Loucy (cell line): ENCODE data around the gene ARHGEF12.

Source experiments
- EZH2phosphoT487 ChIP-seq: fragments of 200-600 bp; IDR thresholded peaks from 2 replicates; pipeline ENCODE4 v1.6.1; 2018; ENCODE audit warnings: antibody characterized with exemption, mild to moderate bottlenecking, moderate library complexity, borderline replicate concordance
- TF ChIP-seq, protein P1 (sequence below): fragments of 200-600 bp; sonication (generic); conservative IDR thresholded peaks from 2 replicates; pipeline ENCODE4 v1.5.1; 2014; ENCODE audit warnings: mild to moderate bottlenecking, antibody characterized with exemption, low read length

DNA sequence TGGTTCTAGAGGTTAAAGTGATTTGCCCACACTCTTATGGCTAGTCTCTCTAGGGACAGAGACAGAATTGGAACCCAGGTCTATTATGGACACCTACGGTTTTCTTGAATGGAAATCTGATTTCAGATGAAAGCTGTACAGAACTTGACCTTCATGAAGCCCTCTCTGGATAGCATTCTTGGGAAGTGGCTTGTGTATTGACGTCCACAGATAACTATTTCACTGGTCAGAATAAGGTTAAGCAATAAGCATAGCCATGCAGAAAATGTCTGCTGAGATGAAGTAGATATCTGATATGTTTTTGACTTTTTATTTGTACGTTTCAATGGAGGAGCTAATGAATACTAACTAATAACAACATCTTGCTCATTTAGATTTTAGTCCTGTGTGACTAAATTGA lies 10.0 kb upstream of the ARHGEF12 start:
- TF ChIP-seq, protein P1, sequence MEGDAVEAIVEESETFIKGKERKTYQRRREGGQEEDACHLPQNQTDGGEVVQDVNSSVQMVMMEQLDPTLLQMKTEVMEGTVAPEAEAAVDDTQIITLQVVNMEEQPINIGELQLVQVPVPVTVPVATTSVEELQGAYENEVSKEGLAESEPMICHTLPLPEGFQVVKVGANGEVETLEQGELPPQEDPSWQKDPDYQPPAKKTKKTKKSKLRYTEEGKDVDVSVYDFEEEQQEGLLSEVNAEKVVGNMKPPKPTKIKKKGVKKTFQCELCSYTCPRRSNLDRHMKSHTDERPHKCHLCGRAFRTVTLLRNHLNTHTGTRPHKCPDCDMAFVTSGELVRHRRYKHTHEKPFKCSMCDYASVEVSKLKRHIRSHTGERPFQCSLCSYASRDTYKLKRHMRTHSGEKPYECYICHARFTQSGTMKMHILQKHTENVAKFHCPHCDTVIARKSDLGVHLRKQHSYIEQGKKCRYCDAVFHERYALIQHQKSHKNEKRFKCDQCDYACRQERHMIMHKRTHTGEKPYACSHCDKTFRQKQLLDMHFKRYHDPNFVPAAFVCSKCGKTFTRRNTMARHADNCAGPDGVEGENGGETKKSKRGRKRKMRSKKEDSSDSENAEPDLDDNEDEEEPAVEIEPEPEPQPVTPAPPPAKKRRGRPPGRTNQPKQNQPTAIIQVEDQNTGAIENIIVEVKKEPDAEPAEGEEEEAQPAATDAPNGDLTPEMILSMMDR, result no peak
- no peak for TF ChIP-seq EZH2phosphoT487
